Urothelium cell line (cell line): ENCODE data around the gene YES1.
A peak's percentile ranks its signal among the peaks of the same experiment; 100 is the strongest.
"Not testable (repeated sequence)": the region's sequence is repeated elsewhere in the genome, so short reads cannot be mapped to it uniquely, and the experiment has no call there.

Experiments
- DNase-seq: peaks from one replicate; pipeline ENCODE4 v3.0.0; 2011; ENCODE audit warnings: low spot score, mixed read lengths
- FAIRE-seq: peaks from 2 replicates; lab custom pipeline; 2011; peaks lifted over from hg19 to GRCh38; lab: Jason Lieb, UNC

Gene YES1

GRCh38 chr18:789397-789796 is 22.6 kb downstream of the YES1 start:
- peak; percentile 74 for FAIRE-seq

GRCh38 chr18:785242-785641 is 26.8 kb downstream of the YES1 start:
- no peak for FAIRE-seq
- no peak for DNase-seq

More at GRCh38 chr18:789397-789796, 22.6 kb downstream of the YES1 start:
- DNase-seq, result no peak

- peak; percentile 73 for FAIRE-seq
Observed at GRCh38 chr18:784470-785172, 27.4 kb downstream of the YES1 start.

GRCh38 chr18:778194-778927 is 33.7 kb downstream of the YES1 start:
- FAIRE-seq (no peak), DNase-seq (no peak)

More at GRCh38 chr18:784470-785172, 27.4 kb downstream of the YES1 start:
- DNase-seq, result no peak

- FAIRE-seq (no peak), DNase-seq (no peak)
Observed at GRCh38 chr18:777021-777420, 35.0 kb downstream of the YES1 start.

- FAIRE-seq, DNase-seq: not testable (repeated sequence)
Observed at GRCh38 chr18:776044-776443, 36.0 kb downstream of the YES1 start.

- DNase-seq (no peak), FAIRE-seq (peak; percentile 75)
Observed at GRCh38 chr18:774811-775210, 37.2 kb downstream of the YES1 start.

GRCh38 chr18:773980-774624 is 37.9 kb downstream of the YES1 start:
- FAIRE-seq (peak; percentile 37), DNase-seq (no peak)

GRCh38 chr18:770583-770961 is 41.5 kb downstream of the YES1 start:
- no peak for FAIRE-seq
- DNase-seq, result no peak

- DNase-seq (no peak), FAIRE-seq (peak; percentile 68)
Observed at GRCh38 chr18:767961-768360, 44.1 kb downstream of the YES1 start.

GRCh38 chr18:767084-767882 is 44.8 kb downstream of the YES1 start:
- FAIRE-seq, result peak; percentile 23
- no peak for DNase-seq

- DNase-seq, result no peak
- no peak for FAIRE-seq
Observed at GRCh38 chr18:766550-766860, 45.5 kb downstream of the YES1 start.

GRCh38 chr18:765764-766549 is 46.1 kb downstream of the YES1 start:
- DNase-seq (no peak), FAIRE-seq (no peak)

GRCh38 chr18:759864-760263 is 52.2 kb downstream of the YES1 start:
- FAIRE-seq, DNase-seq: not testable (repeated sequence)

- DNase-seq (no peak), FAIRE-seq (no peak)
Observed at GRCh38 chr18:755506-755905, 56.5 kb downstream of the YES1 start.

- DNase-seq (no peak), FAIRE-seq (no peak)
Observed at GRCh38 chr18:754656-755055, 57.4 kb downstream of the YES1 start.

GRCh38 chr18:750456-750855 is 61.6 kb downstream of the YES1 start:
- DNase-seq (no peak), FAIRE-seq (peak; percentile 74)

- no peak for DNase-seq
- peak; percentile 70 for FAIRE-seq
Observed at GRCh38 chr18:744832-745597, 67.0 kb downstream of the YES1 start.

- DNase-seq (peak; percentile 68), FAIRE-seq (peak; percentile 95)
Observed at GRCh38 chr18:741931-742512, 70.0 kb downstream of the YES1 start.
